ENCODE results near the gene ELAVL1.

Gene ELAVL1

DNA sequence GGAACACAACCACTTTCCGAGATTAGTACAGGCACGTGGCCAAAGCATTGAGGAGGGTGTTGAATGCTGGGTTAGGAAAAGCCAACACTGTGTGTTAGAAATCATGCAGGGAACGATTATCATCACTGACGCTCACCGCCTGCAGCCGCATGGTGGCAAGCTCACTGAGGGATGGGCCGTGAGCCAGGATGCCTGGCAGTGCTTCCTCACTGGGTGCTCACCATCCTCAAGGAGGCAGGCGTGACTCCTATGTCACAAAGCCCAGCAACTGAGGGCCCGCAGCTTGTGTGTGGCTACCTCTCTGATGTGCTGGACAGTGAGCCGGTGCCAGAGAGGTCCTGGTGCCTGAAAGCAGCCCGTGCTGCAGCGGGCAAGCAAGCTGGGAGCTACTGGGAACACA is 31.6 kb downstream of the ELAVL1 start:
- H3K4me1 Mint-ChIP-seq = no peaks in the 10 kb centered on the region
- H3K27ac Mint-ChIP-seq = no peak overlapping the region
- no peak overlapping the region for H3K4me3 Mint-ChIP-seq
- H3K36me3 Mint-ChIP-seq (ENCODE audit: low read depth) = peaks cover 35% of the 10 kb centered on the region
- H3K9me3 Mint-ChIP-seq = no peaks in the 10 kb centered on the region
- TF ChIP-seq, protein P1, sequence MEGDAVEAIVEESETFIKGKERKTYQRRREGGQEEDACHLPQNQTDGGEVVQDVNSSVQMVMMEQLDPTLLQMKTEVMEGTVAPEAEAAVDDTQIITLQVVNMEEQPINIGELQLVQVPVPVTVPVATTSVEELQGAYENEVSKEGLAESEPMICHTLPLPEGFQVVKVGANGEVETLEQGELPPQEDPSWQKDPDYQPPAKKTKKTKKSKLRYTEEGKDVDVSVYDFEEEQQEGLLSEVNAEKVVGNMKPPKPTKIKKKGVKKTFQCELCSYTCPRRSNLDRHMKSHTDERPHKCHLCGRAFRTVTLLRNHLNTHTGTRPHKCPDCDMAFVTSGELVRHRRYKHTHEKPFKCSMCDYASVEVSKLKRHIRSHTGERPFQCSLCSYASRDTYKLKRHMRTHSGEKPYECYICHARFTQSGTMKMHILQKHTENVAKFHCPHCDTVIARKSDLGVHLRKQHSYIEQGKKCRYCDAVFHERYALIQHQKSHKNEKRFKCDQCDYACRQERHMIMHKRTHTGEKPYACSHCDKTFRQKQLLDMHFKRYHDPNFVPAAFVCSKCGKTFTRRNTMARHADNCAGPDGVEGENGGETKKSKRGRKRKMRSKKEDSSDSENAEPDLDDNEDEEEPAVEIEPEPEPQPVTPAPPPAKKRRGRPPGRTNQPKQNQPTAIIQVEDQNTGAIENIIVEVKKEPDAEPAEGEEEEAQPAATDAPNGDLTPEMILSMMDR (IDR thresholded peaks at IDR 0.05; ENCODE audit: unreplicated experiment in 3 of 3) = no peak
- H3K27me3 Mint-ChIP-seq (ENCODE audit: low read depth) = no peaks in the 10 kb centered on the region

DNA sequence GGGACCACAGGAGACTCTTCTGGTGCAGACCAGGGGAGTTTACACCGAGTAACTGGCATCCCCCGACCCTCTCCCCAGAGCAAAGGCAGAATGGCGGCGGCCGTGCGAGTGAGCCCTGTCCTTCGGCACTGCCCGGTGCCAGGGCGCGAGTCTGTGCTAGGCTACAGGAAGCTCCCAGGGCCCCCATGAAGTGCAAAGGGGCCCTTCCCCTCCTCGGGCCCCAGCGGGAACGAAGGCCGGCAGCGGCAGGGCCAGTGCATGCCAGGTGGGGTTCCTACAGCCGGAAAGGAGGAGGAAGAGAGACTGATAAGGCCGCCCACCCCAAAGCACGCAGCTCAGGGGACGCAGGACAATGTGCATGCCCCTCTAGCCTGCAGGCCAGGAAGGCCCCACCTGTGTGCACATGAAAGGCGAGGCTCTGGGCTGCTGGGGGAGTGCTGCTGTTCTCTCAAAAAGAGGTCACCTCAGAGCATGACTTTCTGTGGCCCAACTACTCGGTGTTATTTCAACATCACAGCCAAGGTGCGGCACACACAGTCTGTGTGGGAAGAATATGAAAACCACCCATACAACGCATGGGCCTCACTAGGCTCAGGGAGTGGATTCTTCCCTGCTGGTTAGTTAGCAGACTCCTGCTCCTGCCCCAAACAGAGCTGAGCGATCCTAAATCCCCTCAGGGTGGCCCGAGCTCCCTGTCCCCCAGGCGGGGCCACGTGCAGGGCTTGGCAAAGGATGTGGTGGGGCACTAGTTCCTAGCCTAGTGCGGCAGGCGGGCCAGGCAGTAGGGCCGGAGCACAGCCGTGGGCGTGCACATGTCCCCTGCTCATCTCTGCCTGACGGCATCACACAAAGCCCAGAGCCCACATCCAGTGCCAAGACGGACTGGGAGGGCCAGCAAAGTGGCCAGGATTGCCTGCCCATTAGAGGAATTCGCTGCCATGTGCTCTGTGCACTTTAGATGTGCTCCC is 33.6 kb downstream of the ELAVL1 start:
- peaks cover 42% of the 10 kb centered on the region for H3K36me3 Mint-ChIP-seq (ENCODE audit: low read depth)
- H3K4me1 Mint-ChIP-seq = no peaks in the 10 kb centered on the region
- no peaks in the 10 kb centered on the region for H3K9me3 Mint-ChIP-seq
- no peak overlapping the region for H3K4me3 Mint-ChIP-seq
- TF ChIP-seq, protein P1 (IDR thresholded peaks at IDR 0.05; ENCODE audit: unreplicated experiment in 3 of 3) = no peak
- no peak overlapping the region for H3K27ac Mint-ChIP-seq
- H3K27me3 Mint-ChIP-seq (ENCODE audit: low read depth) = no peaks in the 10 kb centered on the region

DNA sequence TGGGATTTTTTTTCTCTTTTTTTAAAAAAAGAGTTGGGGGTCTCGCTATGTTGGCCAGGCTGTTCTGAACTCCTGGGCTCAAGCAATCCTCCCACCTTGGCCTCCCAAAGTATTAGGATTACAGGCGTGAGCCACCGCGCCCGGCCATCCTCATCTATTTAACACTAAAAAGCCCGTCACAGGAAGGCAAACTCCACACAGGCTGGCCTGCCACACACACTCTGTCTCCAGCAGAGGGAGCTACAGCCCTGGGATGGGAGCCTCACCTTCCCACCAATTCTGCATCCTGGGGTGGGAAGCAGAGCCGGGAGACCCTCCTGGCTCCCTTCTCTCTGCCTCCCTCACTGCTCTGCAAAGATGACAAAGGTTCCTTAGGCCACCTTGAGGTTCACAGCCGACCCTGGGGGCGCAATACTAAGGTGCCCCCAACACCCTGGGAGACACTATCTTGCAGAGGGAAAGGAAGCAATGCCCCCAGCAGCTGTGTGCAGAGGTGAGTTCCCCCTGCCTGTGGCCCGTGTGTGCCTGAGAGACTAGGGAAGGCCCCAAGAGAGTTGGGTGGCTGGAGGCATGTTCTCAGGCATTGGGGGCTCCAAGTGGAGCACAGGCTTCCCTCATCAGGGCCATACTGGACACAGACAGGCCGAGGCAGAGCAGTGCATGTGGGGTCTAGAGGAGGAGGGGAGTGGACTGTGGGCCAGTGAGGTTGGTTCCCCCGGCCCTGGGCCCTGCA is 34.6 kb downstream of the ELAVL1 start:
- peaks cover 45% of the 10 kb centered on the region for H3K36me3 Mint-ChIP-seq (ENCODE audit: low read depth)
- TF ChIP-seq, protein P1 (IDR thresholded peaks at IDR 0.05; ENCODE audit: unreplicated experiment in 3 of 3) = peak; percentile 63 to 76 (median 67)
- no peak overlapping the region for H3K4me3 Mint-ChIP-seq

GRCh38 chr19:7969555-7969939 is 35.9 kb downstream of the ELAVL1 start:
- Mint-ChIP-seq H3K4me3 (no peak overlapping the region), H3K27me3 (ENCODE audit: low read depth) (no peaks in the 10 kb centered on the region)

More for the DNA sequence above, 34.6 kb downstream of the ELAVL1 start:
- no peaks in the 10 kb centered on the region for H3K4me1 Mint-ChIP-seq
- no peaks in the 10 kb centered on the region for H3K9me3 Mint-ChIP-seq
- H3K27me3 Mint-ChIP-seq (ENCODE audit: low read depth) = no peaks in the 10 kb centered on the region
- H3K27ac Mint-ChIP-seq = no peak overlapping the region

DNA sequence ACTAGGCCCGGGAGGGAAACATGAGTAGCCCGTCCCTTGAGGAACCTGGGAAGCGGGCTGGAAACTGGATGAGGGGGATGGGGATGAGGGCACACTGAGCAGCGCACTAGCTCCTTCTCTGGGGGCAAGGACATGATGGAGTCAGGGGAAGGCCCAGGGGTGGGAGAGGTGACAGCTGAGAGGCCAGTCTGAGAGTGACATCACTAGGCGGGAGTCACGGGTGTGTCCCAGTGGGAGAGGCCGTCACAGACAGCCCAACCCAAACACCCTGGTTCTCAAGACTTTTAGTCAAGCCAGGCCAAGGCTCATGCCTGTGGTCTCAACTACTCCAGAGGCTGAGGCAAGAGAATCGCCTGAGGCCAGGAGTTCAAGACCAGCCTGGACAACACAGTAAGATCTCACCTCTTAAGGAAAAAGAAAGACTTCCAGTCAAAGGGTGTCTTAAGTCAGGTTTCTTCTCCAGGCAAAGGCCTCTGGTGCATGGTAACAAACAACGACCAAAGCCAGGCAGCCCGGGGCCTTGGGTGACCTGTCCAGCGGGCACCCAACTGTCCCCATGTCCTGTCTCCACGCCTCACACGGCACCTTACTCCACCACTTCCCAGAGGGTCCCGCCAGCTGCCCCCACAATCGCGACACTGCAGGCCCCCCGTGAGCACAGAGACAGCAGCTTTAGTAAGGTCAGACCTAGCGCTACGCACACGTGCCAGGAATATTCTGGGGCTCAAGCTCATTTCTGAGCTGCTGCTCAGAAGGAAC is 36.5 kb downstream of the ELAVL1 start:
- Mint-ChIP-seq H3K4me1 (no peaks in the 10 kb centered on the region), H3K9me3 (no peaks in the 10 kb centered on the region), H3K27me3 (ENCODE audit: low read depth) (no peaks in the 10 kb centered on the region), H3K27ac (no peak overlapping the region), H3K36me3 (ENCODE audit: low read depth) (peaks cover 43% of the 10 kb centered on the region), H3K4me3 (no peak overlapping the region)
- TF ChIP-seq, protein P1 (IDR thresholded peaks at IDR 0.05; ENCODE audit: unreplicated experiment in 3 of 3) = no peak

More at GRCh38 chr19:7969555-7969939, 35.9 kb downstream of the ELAVL1 start:
- Mint-ChIP-seq H3K9me3 (no peaks in the 10 kb centered on the region), H3K4me1 (no peaks in the 10 kb centered on the region), H3K27ac (no peak overlapping the region), H3K36me3 (ENCODE audit: low read depth) (peaks cover 45% of the 10 kb centered on the region)
- TF ChIP-seq, protein P1 (IDR thresholded peaks at IDR 0.05; ENCODE audit: unreplicated experiment in 3 of 3) = no peak
